ENCODE data around the gene BRAP. TPM values are rescaled to one million over a fixed set of nuclear protein-coding genes. Genes with fewer than 3 reads are reported as not detected.
"Not testable (repeated sequence)": the region's sequence is repeated elsewhere in the genome, so short reads cannot be mapped to it uniquely, and the experiment has no call there.

Gene BRAP
- polyA plus RNA-seq, 1 of the 3 experiments (the other 2 are of a cell fraction), result 11.4 TPM

- CTCF ChIA-PET, result no interaction called here
- Histone ChIP-seq H3K79me2 (ENCODE audit: insufficient read depth) (no peaks in the 10 kb centered on the region), H4K20me1 (ENCODE audit: insufficient read depth) (no peaks in the 10 kb centered on the region), H3K4me3 (ENCODE audit: low read depth in 2 of 2, low read length in 1 of 2) (no peak overlapping the region), H3K4me1 (ENCODE audit: control insufficient read depth in 1 of 2, insufficient read depth in 2 of 2, low read depth in 1 of 2, low read length in 1 of 2) (peaks cover 0 to 3% of the 10 kb centered on the region in 2 experiments; a peak in 1 of 4 replicates), H3K4me2 (no peak overlapping the region), H3F3A (replicated peaks; ENCODE audit: insufficient read depth) (no peaks in the 10 kb centered on the region), H3K9me3 (no peaks in the 10 kb centered on the region), H3K9ac (no peak overlapping the region), H3K36me3 (replicated peaks in 1 of 2; ENCODE audit: control insufficient read depth in 1 of 2, insufficient read depth in 2 of 2, low read length in 1 of 2) (peaks cover 11 to 14% of the 10 kb centered on the region in 2 experiments), H3K9me2 (no peaks in the 10 kb centered on the region), H3K27ac (ENCODE audit: low read depth in 2 of 2, low read length in 1 of 2) (no peak overlapping the region), H3K27me3 (ENCODE audit: insufficient read depth) (no peaks in the 10 kb centered on the region), H2AFZ (ENCODE audit: low read depth) (no peak overlapping the region)
- WGBS (ENCODE audit: low lambda C conversion rate), result 97% methylated on average over 2 of the region's 2 CpGs
- POLR2A ChIA-PET, result no interaction called here
- TF ChIP-seq GATA2 (CRISPR knock-in tag; IDR thresholded peaks at IDR 0.05), result no peak
- TF ChIP-seq NFIC (IDR thresholded peaks at IDR 0.05; ENCODE audit: borderline replicate concordance), result no peak
- no peak for TF ChIP-seq ELF1 (IDR thresholded peaks at IDR 0.05)
- no peak for TF ChIP-seq MXI1 (IDR thresholded peaks at IDR 0.05; ENCODE audit: low read depth, low read length)
- no peak for TF ChIP-seq FOSL2 (IDR thresholded peaks at IDR 0.05; ENCODE audit: borderline replicate concordance, low read depth)
- TF ChIP-seq POLR2AphosphoS5 (IDR thresholded peaks at IDR 0.05; ENCODE audit: low read depth, low read length), result no peak
- TF ChIP-seq MEF2A (IDR thresholded peaks at IDR 0.05; ENCODE audit: borderline replicate concordance, low read depth), result no peak
- no peak for TF ChIP-seq PBX3 (IDR thresholded peaks at IDR 0.05)
- no peak for TF ChIP-seq RCOR1 (IDR thresholded peaks at IDR 0.05; ENCODE audit: low read length)
- TF ChIP-seq, protein P1, sequence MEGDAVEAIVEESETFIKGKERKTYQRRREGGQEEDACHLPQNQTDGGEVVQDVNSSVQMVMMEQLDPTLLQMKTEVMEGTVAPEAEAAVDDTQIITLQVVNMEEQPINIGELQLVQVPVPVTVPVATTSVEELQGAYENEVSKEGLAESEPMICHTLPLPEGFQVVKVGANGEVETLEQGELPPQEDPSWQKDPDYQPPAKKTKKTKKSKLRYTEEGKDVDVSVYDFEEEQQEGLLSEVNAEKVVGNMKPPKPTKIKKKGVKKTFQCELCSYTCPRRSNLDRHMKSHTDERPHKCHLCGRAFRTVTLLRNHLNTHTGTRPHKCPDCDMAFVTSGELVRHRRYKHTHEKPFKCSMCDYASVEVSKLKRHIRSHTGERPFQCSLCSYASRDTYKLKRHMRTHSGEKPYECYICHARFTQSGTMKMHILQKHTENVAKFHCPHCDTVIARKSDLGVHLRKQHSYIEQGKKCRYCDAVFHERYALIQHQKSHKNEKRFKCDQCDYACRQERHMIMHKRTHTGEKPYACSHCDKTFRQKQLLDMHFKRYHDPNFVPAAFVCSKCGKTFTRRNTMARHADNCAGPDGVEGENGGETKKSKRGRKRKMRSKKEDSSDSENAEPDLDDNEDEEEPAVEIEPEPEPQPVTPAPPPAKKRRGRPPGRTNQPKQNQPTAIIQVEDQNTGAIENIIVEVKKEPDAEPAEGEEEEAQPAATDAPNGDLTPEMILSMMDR (IDR thresholded peaks at IDR 0.05), result no peak
- no peak for TF ChIP-seq TCF12 (IDR thresholded peaks at IDR 0.05)
- no peak for TF ChIP-seq CHD2 (IDR thresholded peaks at IDR 0.05; ENCODE audit: low read length, partially characterized antibody)
- no peak for TF ChIP-seq RFX5 (IDR thresholded peaks at IDR 0.05; ENCODE audit: low read length)
- TF ChIP-seq REST (IDR thresholded peaks at IDR 0.05; ENCODE audit: low read depth, low read length), result no peak
- no peak for TF ChIP-seq FOXJ3 (CRISPR knock-in tag; IDR thresholded peaks at IDR 0.05)
- no peak for TF ChIP-seq USF1 (IDR thresholded peaks at IDR 0.05; ENCODE audit: borderline replicate concordance, low read depth)
- no peak for TF ChIP-seq YY1 (IDR thresholded peaks at IDR 0.05; ENCODE audit: low read depth)
- no peak for TF ChIP-seq SMC3 (IDR thresholded peaks at IDR 0.05; ENCODE audit: low read depth, low read length)
- no peak for TF ChIP-seq RAD21 (IDR thresholded peaks at IDR 0.05; ENCODE audit: low read length)
- DNase-seq, result no peak
Measured at GRCh38 chr12:111728795-111729194, 43.0 kb upstream of the BRAP start.

GRCh38 chr12:111723646-111724360 is 38.0 kb upstream of the BRAP start:
- H2AFZ ChIP-seq (ENCODE audit: low read depth); H3K4me3 ChIP-seq (ENCODE audit: low read depth in 2 of 2, low read length in 1 of 2); H3K4me1 ChIP-seq (ENCODE audit: control insufficient read depth in 1 of 2, insufficient read depth in 2 of 2, low read depth in 1 of 2, low read length in 1 of 2); POLR2A ChIA-PET; H3K79me2 ChIP-seq (ENCODE audit: insufficient read depth); CTCF ChIA-PET; H4K20me1 ChIP-seq (ENCODE audit: insufficient read depth); H3K9ac ChIP-seq; H3K9me2 ChIP-seq; DNase-seq; H3K27me3 ChIP-seq (ENCODE audit: insufficient read depth); H3F3A ChIP-seq (replicated peaks; ENCODE audit: insufficient read depth); H3K9me3 ChIP-seq; H3K27ac ChIP-seq (ENCODE audit: low read depth in 2 of 2, low read length in 1 of 2); H3K4me2 ChIP-seq: not testable (repeated sequence)
- WGBS (ENCODE audit: low lambda C conversion rate), result 97% methylated on average over 19 of the region's 46 CpGs
- H3K36me3 ChIP-seq (replicated peaks in 1 of 2; ENCODE audit: control insufficient read depth in 1 of 2, insufficient read depth in 2 of 2, low read length in 1 of 2), result peaks cover 7 to 31% of the 10 kb centered on the region in 2 experiments
